Activated CD4-positive, alpha-beta T cell treated with anti-CD3 and anti-CD28 coated beads, Interleukin-2, amount 50 U/mL, for 16 hours (primary cell): ENCODE results near the gene DNAJB11.
A peak's percentile ranks its signal among the peaks of the same experiment; 100 is the strongest.
"Not testable (repeated sequence)": the region's sequence is repeated elsewhere in the genome, so short reads cannot be mapped to it uniquely, and the experiment has no call there.

Experiments used
- DNase-seq: peaks from one replicate; pipeline ENCODE4 v3.0.0-alpha.2; 2020

DNAJB11 gene

GRCh38 chr3:186552408-186553031, 18.0 kb upstream of the DNAJB11 start:
- no peak for DNase-seq

DNA sequence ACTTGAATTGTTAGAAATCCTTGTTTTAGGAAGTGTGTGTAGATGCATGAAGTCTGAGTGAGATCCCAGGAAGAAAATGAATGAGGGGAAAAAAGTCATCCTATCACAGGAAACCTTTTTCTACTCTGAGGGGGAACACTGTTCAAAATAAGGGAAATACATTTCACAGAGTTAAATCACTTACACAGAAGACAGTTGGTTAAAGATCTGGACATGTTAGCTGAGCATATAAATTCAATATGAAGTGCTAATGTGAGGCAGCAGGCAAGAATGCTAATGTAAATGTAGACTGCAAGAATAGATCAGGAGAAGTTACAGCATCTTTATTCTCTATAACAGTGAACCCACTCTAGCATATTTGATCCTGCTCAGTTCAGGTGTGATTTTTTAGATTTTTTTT, 5.9 kb upstream of the DNAJB11 start:
- no peak for DNase-seq

DNA sequence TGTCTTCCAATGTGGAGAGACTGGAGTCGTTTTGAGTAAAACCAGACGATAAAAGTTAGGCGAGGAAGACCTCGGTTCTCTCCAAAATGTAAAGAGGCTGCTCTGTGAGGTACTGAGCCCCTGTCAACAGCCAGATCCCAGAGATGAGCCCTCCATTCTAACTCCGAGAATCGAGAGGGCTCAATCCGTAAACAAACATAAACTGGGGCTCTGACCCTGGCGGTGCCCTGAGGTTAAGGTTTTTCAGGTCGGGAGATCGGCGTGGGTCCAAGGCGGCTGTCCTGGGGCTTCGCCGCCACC, 3.8 kb upstream of the DNAJB11 start:
- no peak for DNase-seq

GRCh38 chr3:186567072-186567921, 3.2 kb upstream of the DNAJB11 start, which contains the start of gene TBCCD1:
Gene TBCCD1, minus strand, starts transcription at chr3:186567339. Its CDS starts 3,010 bp downstream, at chr3:186564329.
- peak; percentile 95 for DNase-seq

- DNase-seq: not testable (repeated sequence)
Measured at GRCh38 chr3:186569361-186569760, 1.2 kb upstream of the DNAJB11 start.

DNA sequence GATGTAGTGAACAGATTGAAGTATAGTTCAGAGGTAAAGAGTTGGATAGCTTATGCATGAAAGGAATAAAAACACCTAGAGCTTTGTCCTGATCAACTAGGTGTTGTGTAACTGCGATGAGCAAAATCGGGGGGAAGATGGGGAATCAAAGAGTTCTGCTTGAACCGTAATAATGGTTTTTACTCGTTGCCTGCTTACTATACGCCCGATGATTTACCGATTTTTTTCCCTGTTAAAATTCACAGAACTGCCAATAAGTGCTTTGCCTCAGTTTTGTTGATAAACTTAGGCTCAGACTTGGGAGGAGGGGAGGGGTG, 783 bp upstream of the DNAJB11 start:
- no peak for DNase-seq

DNA sequence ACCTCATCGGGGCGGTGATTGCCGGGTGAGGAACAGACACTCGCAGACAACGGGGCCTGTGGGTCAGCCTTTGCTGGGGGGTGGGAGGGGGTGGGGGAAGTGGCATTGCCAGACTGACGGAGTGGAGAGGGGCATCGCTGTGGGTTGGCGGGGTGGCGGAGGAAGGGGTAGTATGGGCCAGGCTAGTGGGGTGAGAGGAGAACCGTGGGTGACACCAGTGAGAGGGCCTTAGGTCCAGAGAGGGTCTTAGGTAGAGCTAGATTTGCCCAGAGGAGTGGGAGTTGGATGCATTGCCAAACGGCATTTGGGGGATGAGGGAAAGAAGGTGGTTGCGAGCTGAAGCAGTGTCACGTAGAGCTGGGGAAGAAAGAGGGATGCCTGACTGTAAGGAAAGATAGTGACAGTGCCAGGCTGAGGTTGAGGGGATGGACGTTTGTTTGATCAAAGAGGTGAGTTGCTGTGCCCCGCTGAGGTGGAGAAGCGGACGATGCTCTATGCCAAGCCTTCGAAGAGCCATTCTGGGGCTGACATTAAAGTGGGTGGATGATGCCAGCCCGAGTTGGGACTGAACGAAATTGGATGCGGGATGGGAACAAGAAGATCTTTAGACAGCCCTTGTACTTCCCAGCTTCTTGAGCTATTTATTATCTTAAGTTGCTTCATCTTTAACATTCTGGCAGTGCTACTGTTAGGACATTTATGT, 572 bp downstream of the DNAJB11 start:
- no peak for DNase-seq

- DNase-seq: no peak
Measured at GRCh38 chr3:186571644-186572013, 1.1 kb downstream of the DNAJB11 start.

GRCh38 chr3:186577521-186577920, 7.0 kb downstream of the DNAJB11 start:
- no peak for DNase-seq

- no peak for DNase-seq
Measured at GRCh38 chr3:186580785-186581184, 10.3 kb downstream of the DNAJB11 start.

- DNase-seq: no peak
Measured at GRCh38 chr3:186582541-186582940, 12.0 kb downstream of the DNAJB11 start.

DNA sequence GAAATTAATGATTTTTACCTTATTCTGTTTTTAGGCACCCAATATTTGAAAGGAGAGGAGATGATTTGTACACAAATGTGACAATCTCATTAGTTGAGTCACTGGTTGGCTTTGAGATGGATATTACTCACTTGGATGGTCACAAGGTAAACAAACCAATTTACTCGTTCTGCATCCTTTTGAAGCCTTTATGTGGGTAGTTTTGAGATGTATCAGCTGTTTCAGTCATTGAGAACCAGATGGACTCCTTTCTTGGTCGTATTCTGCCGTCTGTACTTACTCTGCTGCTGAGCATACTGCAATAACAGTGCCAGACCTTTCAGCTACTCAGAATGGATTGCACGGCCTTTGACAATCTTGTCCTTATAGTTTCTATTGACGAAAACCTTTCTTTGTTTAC, 13.3 kb downstream of the DNAJB11 start:
- peak; percentile 42 for DNase-seq

DNA sequence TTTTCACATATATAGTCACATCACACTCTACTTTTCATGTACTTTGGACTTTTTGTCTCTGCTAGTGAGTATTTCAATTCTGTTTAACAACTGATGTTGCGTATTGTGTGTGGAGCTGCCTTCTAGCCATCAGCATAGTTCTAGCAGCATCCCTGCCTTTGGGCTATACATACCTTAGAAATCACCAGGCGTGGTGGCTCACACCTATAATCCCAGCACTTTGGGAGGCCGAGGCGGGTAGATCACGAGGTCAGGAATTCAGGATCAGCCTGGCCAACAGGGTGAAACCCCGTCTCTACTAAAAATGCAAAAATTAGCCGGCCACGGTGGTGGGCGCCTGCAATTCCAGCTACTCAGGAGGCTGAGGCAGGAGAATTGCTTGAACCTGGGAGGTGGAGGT, 15.7 kb downstream of the DNAJB11 start:
- not testable (repeated sequence) for DNase-seq

DNA sequence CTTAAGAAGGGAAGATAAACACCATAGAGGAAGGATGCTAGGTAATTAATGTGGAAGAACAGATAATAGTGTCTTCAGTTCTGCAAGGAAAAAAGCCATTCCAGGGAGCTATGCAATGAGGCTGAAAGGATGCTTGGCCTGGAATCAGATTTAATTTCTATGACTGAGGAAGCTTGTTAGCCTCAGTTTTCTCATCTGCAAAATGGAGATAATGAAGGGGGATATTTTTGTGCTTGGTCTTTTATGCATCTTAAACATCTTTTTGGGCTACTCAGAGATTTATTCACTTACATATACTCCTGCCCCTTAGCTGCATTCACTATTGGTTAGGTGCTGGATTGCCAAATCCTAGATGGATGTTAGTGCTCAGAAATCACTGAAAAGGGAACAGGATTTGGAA, 16.7 kb downstream of the DNAJB11 start:
- DNase-seq: no peak

- peak; percentile 42 for DNase-seq
Measured at GRCh38 chr3:186588632-186589031, 18.1 kb downstream of the DNAJB11 start.

DNA sequence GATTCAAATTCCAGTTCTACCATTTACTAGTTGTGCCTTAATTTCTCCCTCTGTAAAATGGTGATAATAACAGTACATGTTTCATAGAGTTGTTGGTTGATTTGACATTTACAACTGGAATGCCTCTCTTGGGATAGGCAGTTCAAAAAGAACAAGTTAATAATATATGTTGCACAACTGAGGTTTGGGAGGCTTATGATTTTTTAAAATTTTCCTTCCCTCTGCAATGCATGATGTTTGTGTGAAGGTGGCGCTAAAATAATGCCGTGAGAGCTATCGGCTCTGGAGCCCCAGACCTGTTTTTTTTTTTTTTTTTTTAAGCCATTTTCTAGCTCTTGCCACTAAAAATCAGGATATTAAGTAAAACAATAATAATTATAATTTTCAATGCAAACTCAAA, 18.6 kb downstream of the DNAJB11 start:
- DNase-seq: no peak

DNA sequence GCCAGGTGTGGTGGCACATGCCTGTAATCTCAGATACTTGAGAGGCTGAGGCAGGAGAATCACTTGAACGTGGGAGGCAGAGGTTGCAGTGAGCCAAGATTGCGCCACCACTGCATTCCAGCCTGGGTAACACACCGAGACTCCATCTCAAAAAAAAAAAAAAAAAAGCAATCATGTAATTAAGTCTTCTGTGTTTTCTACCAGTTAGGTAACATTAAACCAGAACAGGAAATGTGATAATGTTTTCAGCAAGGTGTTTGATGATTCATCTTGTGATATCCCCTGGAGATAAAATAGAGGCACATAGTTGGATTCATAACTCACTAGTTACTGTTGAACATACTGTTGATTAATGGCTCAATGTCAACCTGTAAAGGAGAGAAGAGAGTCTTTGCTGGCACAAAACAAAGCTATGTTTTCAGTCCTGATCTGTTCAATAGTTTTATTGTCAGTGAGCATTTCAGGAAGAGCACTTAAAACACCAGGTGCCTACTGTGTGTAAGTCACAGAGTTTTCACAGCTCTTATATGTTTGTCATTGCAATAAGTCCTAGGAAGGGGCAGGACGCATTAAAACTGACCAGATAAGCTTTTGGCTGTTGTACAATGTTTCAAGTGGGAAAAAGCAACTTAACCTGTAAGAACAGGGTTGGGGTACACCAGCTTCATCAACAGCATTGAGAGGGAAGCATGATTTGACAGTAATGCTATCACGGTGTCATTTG, 19.5 kb downstream of the DNAJB11 start:
- DNase-seq: peak; percentile 43

- no peak for DNase-seq
Measured at GRCh38 chr3:186590580-186591295, 20.2 kb downstream of the DNAJB11 start.

DNA sequence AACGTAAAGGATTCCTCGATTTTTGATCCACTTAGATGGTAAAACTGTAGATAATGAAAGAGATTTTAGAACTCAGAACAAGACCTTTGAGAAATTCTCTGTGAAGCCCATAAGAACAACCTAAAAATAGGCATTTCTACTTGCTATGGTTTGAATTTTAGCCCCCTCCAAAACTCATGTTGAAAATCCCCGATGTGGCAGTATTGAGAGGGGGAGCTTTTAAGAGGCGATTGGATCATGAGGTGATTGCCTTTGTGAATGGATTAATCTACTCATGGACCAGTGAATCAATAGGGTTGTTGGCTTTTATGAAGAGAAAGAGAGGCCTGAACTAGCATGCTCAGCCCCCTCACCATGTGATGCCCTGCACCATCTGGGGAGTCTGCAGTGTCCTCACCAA, 22.2 kb downstream of the DNAJB11 start:
- no peak for DNase-seq

- DNase-seq: no peak
Measured at GRCh38 chr3:186593862-186594261, 23.3 kb downstream of the DNAJB11 start.

GRCh38 chr3:186594591-186595113, 24.1 kb downstream of the DNAJB11 start:
- no peak for DNase-seq

GRCh38 chr3:186596568-186597287, 26.2 kb downstream of the DNAJB11 start:
- no peak for DNase-seq
